Activated naive CD8-positive, alpha-beta T cell (primary cell): Measurements from ENCODE around the gene GRK7.
A peak's percentile ranks its signal among the peaks of the same experiment; 100 is the strongest.
"Not testable (repeated sequence)": the region's sequence is repeated elsewhere in the genome, so short reads cannot be mapped to it uniquely, and the experiment has no call there.

Source experiments
- H3K27ac Mint-ChIP-seq: one replicate; pipeline ENCODE4 v1.8.0; 2021; ENCODE audit warnings: mixed read lengths
- H3K27me3 Mint-ChIP-seq: one replicate; pipeline ENCODE4 v1.8.0; 2021; ENCODE audit warnings: mixed read lengths
- H3K36me3 Mint-ChIP-seq: one replicate; pipeline ENCODE4 v1.8.0; 2021; ENCODE audit warnings: mixed read lengths
- H3K4me1 Mint-ChIP-seq: one replicate; pipeline ENCODE4 v1.8.0; 2021; ENCODE audit warnings: low read depth, mixed read lengths
- H3K4me3 Mint-ChIP-seq: one replicate; pipeline ENCODE4 v1.8.0; 2021; ENCODE audit warnings: mild to moderate bottlenecking, mixed read lengths
- H3K9me3 Mint-ChIP-seq: one replicate; pipeline ENCODE4 v1.8.0; 2021; ENCODE audit warnings: low read depth, mixed read lengths

GRK7 gene

GRCh38 chr3:141776376-141776775 is 13.2 kb downstream of the GRK7 start:
- no peaks in the 10 kb centered on the region for H3K27me3 Mint-ChIP-seq

GRCh38 chr3:141776885-141777284 is 13.7 kb downstream of the GRK7 start:
- H3K27ac Mint-ChIP-seq = no peak overlapping the region
- H3K4me1 Mint-ChIP-seq = no peaks in the 10 kb centered on the region
- no peaks in the 10 kb centered on the region for H3K27me3 Mint-ChIP-seq
- H3K4me3 Mint-ChIP-seq = no peak overlapping the region
- no peaks in the 10 kb centered on the region for H3K36me3 Mint-ChIP-seq
- H3K9me3 Mint-ChIP-seq = no peaks in the 10 kb centered on the region

More at GRCh38 chr3:141776376-141776775, 13.2 kb downstream of the GRK7 start:
- no peak overlapping the region for H3K4me3 Mint-ChIP-seq
- no peak overlapping the region for H3K27ac Mint-ChIP-seq
- H3K36me3 Mint-ChIP-seq = no peaks in the 10 kb centered on the region
- no peaks in the 10 kb centered on the region for H3K4me1 Mint-ChIP-seq
- no peaks in the 10 kb centered on the region for H3K9me3 Mint-ChIP-seq

GRCh38 chr3:141777957-141778813 is 15.0 kb downstream of the GRK7 start:
- Mint-ChIP-seq H3K4me3 (no peak overlapping the region), H3K36me3 (peaks cover 3% of the 10 kb centered on the region), H3K9me3 (no peaks in the 10 kb centered on the region), H3K27me3 (no peaks in the 10 kb centered on the region), H3K4me1 (no peaks in the 10 kb centered on the region), H3K27ac (no peak overlapping the region)

- Mint-ChIP-seq H3K4me3 (no peak overlapping the region), H3K9me3 (no peaks in the 10 kb centered on the region), H3K36me3 (peaks cover 3% of the 10 kb centered on the region), H3K27me3 (no peaks in the 10 kb centered on the region), H3K27ac (no peak overlapping the region), H3K4me1 (no peaks in the 10 kb centered on the region)
Observed at GRCh38 chr3:141779667-141780066, 16.5 kb downstream of the GRK7 start.

- no peaks in the 10 kb centered on the region for H3K27me3 Mint-ChIP-seq
Observed at GRCh38 chr3:141782386-141782932, 19.3 kb downstream of the GRK7 start.

GRCh38 chr3:141783632-141784031 is 20.4 kb downstream of the GRK7 start:
- Mint-ChIP-seq H3K27ac (no peak overlapping the region), H3K27me3 (no peaks in the 10 kb centered on the region), H3K4me1 (no peaks in the 10 kb centered on the region), H3K4me3 (no peak overlapping the region), H3K9me3 (no peaks in the 10 kb centered on the region), H3K36me3 (peaks cover 3% of the 10 kb centered on the region)

More at GRCh38 chr3:141782386-141782932, 19.3 kb downstream of the GRK7 start:
- Mint-ChIP-seq H3K36me3 (peaks cover 3% of the 10 kb centered on the region), H3K4me1 (no peaks in the 10 kb centered on the region), H3K9me3 (no peaks in the 10 kb centered on the region), H3K4me3 (no peak overlapping the region), H3K27ac (peak overlapping the region; percentile 5)

GRCh38 chr3:141784096-141784495 is 20.9 kb downstream of the GRK7 start:
- no peak overlapping the region for H3K4me3 Mint-ChIP-seq
- H3K36me3 Mint-ChIP-seq = peaks cover 3% of the 10 kb centered on the region
- no peaks in the 10 kb centered on the region for H3K27me3 Mint-ChIP-seq
- H3K4me1 Mint-ChIP-seq = no peaks in the 10 kb centered on the region
- no peak overlapping the region for H3K27ac Mint-ChIP-seq
- no peaks in the 10 kb centered on the region for H3K9me3 Mint-ChIP-seq

GRCh38 chr3:141784531-141784930 is 21.3 kb downstream of the GRK7 start:
- H3K27me3 Mint-ChIP-seq = no peaks in the 10 kb centered on the region
- H3K4me3 Mint-ChIP-seq = no peak overlapping the region

DNA sequence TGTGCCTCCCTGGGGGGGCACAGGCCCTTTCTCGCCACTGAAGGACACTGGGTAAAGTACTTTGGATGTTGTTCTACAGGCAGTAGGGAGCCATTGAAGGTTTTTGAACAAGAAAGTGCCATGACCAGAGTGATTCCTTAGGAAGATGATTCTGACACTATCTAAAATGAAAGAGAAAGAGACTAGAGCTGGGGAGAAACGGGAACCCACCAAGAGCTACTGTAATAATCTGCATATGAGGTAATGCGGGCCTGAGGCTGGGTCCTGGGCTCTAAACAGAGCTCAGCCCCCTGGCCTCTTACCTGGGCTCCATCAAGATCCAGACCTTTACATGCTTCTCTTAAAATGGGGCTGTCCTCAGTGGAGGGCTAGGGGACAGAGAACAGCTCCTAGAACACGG is 24.9 kb downstream of the GRK7 start:
- H3K4me3 Mint-ChIP-seq = no peak overlapping the region

More at GRCh38 chr3:141784531-141784930, 21.3 kb downstream of the GRK7 start:
- no peaks in the 10 kb centered on the region for H3K9me3 Mint-ChIP-seq
- H3K27ac Mint-ChIP-seq = no peak overlapping the region
- H3K4me1 Mint-ChIP-seq = no peaks in the 10 kb centered on the region
- H3K36me3 Mint-ChIP-seq = peaks cover 3% of the 10 kb centered on the region

DNA sequence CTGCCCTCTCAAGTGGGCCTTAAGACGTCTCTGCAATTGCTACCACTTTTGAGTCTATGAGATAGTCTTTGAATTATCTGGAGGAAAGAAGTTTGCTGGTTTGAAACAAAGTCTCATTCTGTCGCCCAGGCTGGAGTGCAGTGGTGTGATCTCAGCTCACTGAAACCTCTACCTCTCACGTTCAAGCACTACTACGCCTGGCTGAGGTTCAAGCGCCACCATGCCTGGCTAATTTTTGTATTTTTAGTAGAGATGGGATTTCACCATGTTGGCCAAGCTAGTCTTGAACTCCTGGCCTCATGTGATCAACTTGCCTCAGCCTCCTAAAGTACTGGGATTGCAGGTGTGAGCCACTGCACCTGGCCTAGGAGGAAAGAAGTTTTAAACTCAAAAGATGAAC is 25.5 kb downstream of the GRK7 start:
- H3K4me1 Mint-ChIP-seq, H3K27ac Mint-ChIP-seq, H3K4me3 Mint-ChIP-seq, H3K27me3 Mint-ChIP-seq, H3K36me3 Mint-ChIP-seq, H3K9me3 Mint-ChIP-seq: not testable (repeated sequence)

More for the DNA sequence above, 24.9 kb downstream of the GRK7 start:
- no peaks in the 10 kb centered on the region for H3K36me3 Mint-ChIP-seq
- H3K9me3 Mint-ChIP-seq = no peaks in the 10 kb centered on the region
- no peaks in the 10 kb centered on the region for H3K27me3 Mint-ChIP-seq
- H3K4me1 Mint-ChIP-seq = peaks cover under 1% of the 10 kb centered on the region
- no peak overlapping the region for H3K27ac Mint-ChIP-seq

DNA sequence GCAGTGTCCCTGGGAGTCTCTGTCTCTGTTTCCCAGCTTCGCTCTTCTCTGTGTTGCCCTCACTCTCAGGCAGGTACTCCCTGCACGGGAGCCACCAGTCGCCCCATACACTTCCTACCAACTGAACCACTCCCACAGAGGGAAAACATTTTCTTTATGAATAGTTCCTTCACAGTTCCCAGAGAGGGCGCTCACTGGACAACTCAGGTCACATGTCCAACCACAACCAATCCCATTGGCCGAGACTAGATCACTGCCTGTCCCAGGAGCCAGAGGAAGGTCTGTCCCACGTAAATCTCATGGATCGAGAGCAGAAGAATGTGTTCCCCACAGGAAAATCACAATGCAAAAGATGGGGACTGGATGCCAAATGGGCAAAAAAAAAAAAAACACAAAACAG is 26.1 kb downstream of the GRK7 start:
- Mint-ChIP-seq H3K27me3 (no peaks in the 10 kb centered on the region), H3K36me3 (no peaks in the 10 kb centered on the region), H3K9me3 (no peaks in the 10 kb centered on the region), H3K4me1 (peaks cover 8% of the 10 kb centered on the region), H3K27ac (no peak overlapping the region), H3K4me3 (no peak overlapping the region)

- no peaks in the 10 kb centered on the region for H3K9me3 Mint-ChIP-seq
- no peak overlapping the region for H3K27ac Mint-ChIP-seq
- no peak overlapping the region for H3K4me3 Mint-ChIP-seq
- H3K27me3 Mint-ChIP-seq = no peaks in the 10 kb centered on the region
- peaks cover 17% of the 10 kb centered on the region for H3K4me1 Mint-ChIP-seq
- H3K36me3 Mint-ChIP-seq = no peaks in the 10 kb centered on the region
Observed at GRCh38 chr3:141790171-141790570, 27.0 kb downstream of the GRK7 start.

GRCh38 chr3:141792495-141792894 is 29.3 kb downstream of the GRK7 start:
- H3K9me3 Mint-ChIP-seq = no peaks in the 10 kb centered on the region

DNA sequence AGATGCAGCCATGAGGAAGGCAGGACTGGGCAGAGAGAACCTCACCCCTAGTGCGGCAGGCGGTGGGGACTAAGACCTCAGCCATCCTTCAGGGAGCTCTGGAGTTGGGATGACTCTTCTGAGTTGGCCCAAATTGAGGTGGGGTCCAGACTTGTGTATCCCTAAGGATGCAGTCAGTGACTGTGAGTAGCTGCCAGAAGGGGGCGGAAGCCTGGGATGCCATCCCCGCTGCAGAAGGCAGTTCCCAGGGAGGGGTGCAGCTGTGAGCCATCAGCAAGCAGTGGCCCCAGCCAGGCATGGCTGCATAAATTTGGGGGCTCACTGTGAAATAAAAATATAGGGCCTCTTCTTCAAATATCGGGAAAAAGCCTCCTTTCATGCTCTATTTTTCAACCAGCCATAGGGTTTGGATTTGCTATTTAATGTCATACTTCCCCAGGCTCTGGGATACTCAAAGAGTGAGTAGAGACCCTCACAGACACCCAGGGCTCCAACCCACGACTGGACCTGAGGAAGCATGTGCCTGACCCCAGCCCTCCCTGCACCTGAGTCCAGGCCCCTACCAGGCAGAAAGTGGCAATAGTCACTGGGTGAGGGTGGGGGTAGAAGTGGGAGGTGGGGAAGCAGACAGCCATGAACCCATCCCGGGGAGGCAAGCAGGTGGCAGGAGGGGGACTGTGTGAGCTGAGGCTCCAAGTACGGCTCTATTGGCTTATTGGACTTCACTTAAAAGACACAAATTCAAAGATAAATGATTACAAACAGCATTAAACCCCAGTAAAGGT is 30.5 kb downstream of the GRK7 start:
- Mint-ChIP-seq H3K27me3 (no peaks in the 10 kb centered on the region), H3K4me1 (peaks cover 50% of the 10 kb centered on the region), H3K36me3 (no peaks in the 10 kb centered on the region), H3K27ac (peak overlapping the region; percentile 4), H3K4me3 (peak overlapping the region; percentile 58), H3K9me3 (no peaks in the 10 kb centered on the region)

More at GRCh38 chr3:141792495-141792894, 29.3 kb downstream of the GRK7 start:
- Mint-ChIP-seq H3K4me3 (no peak overlapping the region), H3K4me1 (peaks cover 38% of the 10 kb centered on the region), H3K27ac (no peak overlapping the region), H3K36me3 (no peaks in the 10 kb centered on the region), H3K27me3 (no peaks in the 10 kb centered on the region)

- H3K27ac Mint-ChIP-seq = peak overlapping the region; percentile 100
- peaks cover 59% of the 10 kb centered on the region for H3K4me1 Mint-ChIP-seq
- H3K36me3 Mint-ChIP-seq = no peaks in the 10 kb centered on the region
- no peaks in the 10 kb centered on the region for H3K9me3 Mint-ChIP-seq
- H3K4me3 Mint-ChIP-seq = peak overlapping the region; percentile 47
- no peaks in the 10 kb centered on the region for H3K27me3 Mint-ChIP-seq
Observed at GRCh38 chr3:141795276-141795675, 32.1 kb downstream of the GRK7 start.
